ENCODE results near the gene MAP4K3. TPM values are rescaled to one million over a fixed set of nuclear protein-coding genes. Genes with fewer than 3 reads are reported as not detected.

The MAP4K3 gene
- total and polyA plus RNA-seq, 11 donors, result 14.5 to 45.4 (median 33.4) TPM

- ATAC-seq, result peak in 2 of 4 donors; percentile 34 to 68
- peaks cover 0 to 90% (median 45%) of the 10 kb centered on the region in 9 donors for H3K36me3 ChIP-seq
- no peak overlapping the region for H3K4me3 ChIP-seq
- H3K27ac ChIP-seq, result no peak overlapping the region
- H3K4me1 ChIP-seq, result no peaks in the 10 kb centered on the region
- H3K27me3 ChIP-seq, result no peaks in the 10 kb centered on the region
- no peaks in the 10 kb centered on the region for H3K9me3 ChIP-seq
- DNase-seq, result no peak
- TF ChIP-seq CTCF (IDR thresholded peaks at IDR 0.05) (no peak), POLR2A (IDR thresholded peaks at IDR 0.05) (no peak)
- 27 to 70% (median 54%) methylated on average over 2 of the region's 2 CpGs for WGBS, 4 donors
- intact Hi-C loops (cut with DNase I), result loop anchor here in 1 of 10 donors (10.0 kb wide), 1 partner anchor 123 kb away; the partner anchor contains the start of gene MAP4K3
Measured at GRCh38 chr2:39311469-39311868, 125.6 kb downstream of the MAP4K3 start.

DNA sequence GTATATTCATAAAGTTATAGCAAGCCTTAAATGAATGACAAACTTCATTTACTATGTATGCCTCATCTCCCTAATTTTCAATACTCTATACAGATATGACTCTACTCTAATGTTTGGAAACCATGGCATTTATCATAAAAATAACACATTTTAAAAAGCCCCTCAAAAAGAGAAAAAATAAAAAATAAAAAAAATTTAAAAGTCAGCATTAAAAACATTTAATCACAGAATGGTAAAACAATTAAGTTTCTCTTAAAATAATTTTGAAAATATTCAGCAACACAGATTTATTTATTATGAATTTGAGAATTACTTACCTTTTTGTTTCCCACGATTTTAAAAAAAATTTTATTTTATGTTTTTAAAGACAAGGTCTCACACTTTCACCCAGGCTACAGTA, 128.3 kb downstream of the MAP4K3 start:
- H3K4me3 ChIP-seq, result no peak overlapping the region
- intact Hi-C loops (cut with DNase I), result no loop called here
- TF ChIP-seq CTCF (IDR thresholded peaks at IDR 0.05), result no peak
- TF ChIP-seq POLR2A (IDR thresholded peaks at IDR 0.05), result no peak
- H3K9me3 ChIP-seq, result no peaks in the 10 kb centered on the region
- WGBS, 4 donors, result 86 to 93% (median 91%) methylated on average over 1 of the region's 1 CpG
- H3K27ac ChIP-seq, result no peak overlapping the region
- no peaks in the 10 kb centered on the region for H3K4me1 ChIP-seq
- no peaks in the 10 kb centered on the region for H3K27me3 ChIP-seq
- peaks cover 0 to 91% (median 31%) of the 10 kb centered on the region in 9 donors for H3K36me3 ChIP-seq
- DNase-seq (no peak), ATAC-seq (no peak)

GRCh38 chr2:39306626-39307025, 130.5 kb downstream of the MAP4K3 start:
- no peaks in the 10 kb centered on the region for H3K27me3 ChIP-seq
- intact Hi-C loops (cut with DNase I), result no loop called here
- H3K4me1 ChIP-seq, result peaks cover 0 to under 1% (median 0%) of the 10 kb centered on the region in 12 donors
- DNase-seq (no peak), ATAC-seq (no peak)
- no peak for TF ChIP-seq POLR2A (IDR thresholded peaks at IDR 0.05)
- TF ChIP-seq CTCF (IDR thresholded peaks at IDR 0.05), result no peak
- H3K27ac ChIP-seq, result no peak overlapping the region
- H3K9me3 ChIP-seq, result no peaks in the 10 kb centered on the region
- WGBS, 4 donors, result 68 to 93% (median 91%) methylated on average over 1 of the region's 1 CpG
- peaks cover 0 to 72% (median 16%) of the 10 kb centered on the region in 9 donors for H3K36me3 ChIP-seq
- H3K4me3 ChIP-seq, result no peak overlapping the region

GRCh38 chr2:39304729-39305128, 132.4 kb downstream of the MAP4K3 start:
- intact Hi-C loops (cut with DNase I), result no loop called here
- ATAC-seq, result no peak
- WGBS, 4 donors, result 94 to 97% (median 95%) methylated on average over 4 of the region's 4 CpGs

More at GRCh38 chr2:39304729-39305128, 132.4 kb downstream of the MAP4K3 start:
- H3K27me3 ChIP-seq, result no peaks in the 10 kb centered on the region
- TF ChIP-seq CTCF (IDR thresholded peaks at IDR 0.05) (no peak), POLR2A (IDR thresholded peaks at IDR 0.05) (no peak)
- peaks cover 0 to 10% (median 0%) of the 10 kb centered on the region in 12 donors for H3K4me1 ChIP-seq
- DNase-seq, result no peak
- H3K27ac ChIP-seq, result no peak overlapping the region
- H3K9me3 ChIP-seq, result no peaks in the 10 kb centered on the region
- H3K4me3 ChIP-seq, result no peak overlapping the region
- peaks cover 0 to 53% (median 7%) of the 10 kb centered on the region in 9 donors for H3K36me3 ChIP-seq

Data from heart left ventricle (tissue), 16 donors.